ENCODE measurements around the gene IGSF22.

The IGSF22 gene

GRCh38 chr11:18743900-18744514 lies 18.0 kb upstream of the IGSF22 start:
- no peak for DNase-seq (ENCODE audit: low read depth)

DNA sequence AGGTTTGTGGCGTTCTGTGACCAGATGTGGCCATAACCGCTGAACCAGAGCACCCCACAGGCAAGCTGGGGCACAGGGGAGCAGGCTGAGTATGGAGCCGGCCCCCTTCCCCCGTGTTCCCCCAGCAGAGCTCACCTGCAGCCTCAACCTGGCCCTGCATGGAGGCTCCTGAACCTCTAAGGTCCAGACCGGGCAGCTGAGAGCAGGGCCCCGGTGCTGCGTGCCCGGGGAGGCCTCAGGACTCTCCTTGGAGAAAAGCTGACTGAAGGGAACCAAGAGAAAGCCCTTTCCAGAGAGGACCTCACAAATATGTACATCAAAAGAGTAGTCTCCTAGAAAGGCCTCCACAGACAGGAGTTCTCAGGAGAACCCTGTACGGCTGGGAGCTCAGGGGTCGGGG lies 17.4 kb upstream of the IGSF22 start:
- DNase-seq (ENCODE audit: low read depth): no peak

- DNase-seq (ENCODE audit: low read depth): no peak
These were observed 15.8 kb upstream of the IGSF22 start for GRCh38 chr11:18741783-18742182.

DNA sequence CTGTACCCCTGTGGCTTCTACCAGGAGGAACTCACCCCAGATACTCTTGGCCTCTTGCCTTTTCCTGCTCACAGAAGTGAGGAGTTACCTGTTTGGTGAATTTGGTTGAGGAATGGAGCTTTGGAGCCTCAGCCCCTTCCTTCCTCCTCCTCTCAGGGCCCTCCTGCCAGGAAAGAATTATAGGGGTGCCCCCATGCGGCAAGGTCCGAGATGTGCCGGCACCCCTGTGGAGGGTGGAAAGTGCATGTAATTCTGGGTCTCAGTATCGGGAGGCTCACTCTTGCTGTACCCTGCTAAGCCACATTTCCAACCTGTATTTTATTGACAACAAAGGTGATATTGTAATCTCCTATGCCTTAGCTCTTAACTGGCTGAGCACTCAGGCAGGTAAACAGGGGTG lies 13.7 kb upstream of the IGSF22 start:
- no peak for DNase-seq (ENCODE audit: low read depth)

DNA sequence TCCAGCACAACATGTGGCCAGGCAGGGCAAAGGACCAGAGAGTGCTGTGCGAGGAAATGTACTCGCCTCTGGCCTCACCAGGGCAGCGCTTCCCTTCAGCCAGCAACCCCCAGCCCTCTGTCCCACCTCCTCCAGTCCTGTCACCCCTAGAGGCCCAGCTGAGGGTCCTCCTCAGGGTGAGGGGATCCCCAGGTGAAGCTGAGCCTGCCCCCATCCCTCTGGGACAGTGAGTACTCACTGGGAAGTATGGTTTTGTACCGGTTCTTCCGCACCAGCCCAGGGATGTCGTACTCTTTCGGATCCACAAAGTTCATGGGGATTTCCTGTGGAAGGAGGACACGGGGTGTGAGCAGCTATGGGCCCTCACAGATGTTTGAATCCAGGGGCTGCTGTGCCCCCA lies 11.7 kb upstream of the IGSF22 start:
- DNase-seq (ENCODE audit: low read depth): no peak

GRCh38 chr11:18736590-18737148 lies 10.7 kb upstream of the IGSF22 start:
- DNase-seq (ENCODE audit: low read depth): no peak

GRCh38 chr11:18733202-18733601 lies 7.2 kb upstream of the IGSF22 start:
- no peak for DNase-seq (ENCODE audit: low read depth)

GRCh38 chr11:18731949-18732821 lies 6.2 kb upstream of the IGSF22 start:
- peak; percentile 50 for DNase-seq (ENCODE audit: low read depth)

DNA sequence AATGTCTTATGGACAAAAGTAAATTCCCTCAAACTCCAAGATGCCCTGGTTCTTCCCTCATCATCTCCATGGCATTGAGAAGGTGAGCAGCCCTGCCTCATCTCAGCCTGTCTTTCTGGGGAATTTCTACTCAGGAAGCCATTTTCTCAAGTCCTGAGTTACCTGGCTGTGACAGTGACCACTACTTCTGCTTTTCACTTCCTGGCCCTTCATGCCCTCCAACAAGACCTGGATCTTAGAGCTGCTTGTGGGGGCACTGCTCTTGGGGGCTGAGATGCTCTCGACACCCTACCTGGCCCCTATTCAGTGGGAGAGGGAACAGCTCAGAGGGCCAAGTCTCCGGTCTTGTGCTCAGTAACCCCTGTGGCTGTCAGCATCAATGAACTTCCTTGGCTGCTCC lies 5.5 kb upstream of the IGSF22 start:
- no peak for DNase-seq (ENCODE audit: low read depth)

GRCh38 chr11:18730020-18730419 lies 4.0 kb upstream of the IGSF22 start:
- DNase-seq (ENCODE audit: low read depth): no peak

- DNase-seq (ENCODE audit: low read depth): no peak
These were observed 3.4 kb upstream of the IGSF22 start for GRCh38 chr11:18729426-18729825.

- DNase-seq (ENCODE audit: low read depth): no peak
These were observed 2.7 kb upstream of the IGSF22 start for GRCh38 chr11:18728658-18729057.

DNA sequence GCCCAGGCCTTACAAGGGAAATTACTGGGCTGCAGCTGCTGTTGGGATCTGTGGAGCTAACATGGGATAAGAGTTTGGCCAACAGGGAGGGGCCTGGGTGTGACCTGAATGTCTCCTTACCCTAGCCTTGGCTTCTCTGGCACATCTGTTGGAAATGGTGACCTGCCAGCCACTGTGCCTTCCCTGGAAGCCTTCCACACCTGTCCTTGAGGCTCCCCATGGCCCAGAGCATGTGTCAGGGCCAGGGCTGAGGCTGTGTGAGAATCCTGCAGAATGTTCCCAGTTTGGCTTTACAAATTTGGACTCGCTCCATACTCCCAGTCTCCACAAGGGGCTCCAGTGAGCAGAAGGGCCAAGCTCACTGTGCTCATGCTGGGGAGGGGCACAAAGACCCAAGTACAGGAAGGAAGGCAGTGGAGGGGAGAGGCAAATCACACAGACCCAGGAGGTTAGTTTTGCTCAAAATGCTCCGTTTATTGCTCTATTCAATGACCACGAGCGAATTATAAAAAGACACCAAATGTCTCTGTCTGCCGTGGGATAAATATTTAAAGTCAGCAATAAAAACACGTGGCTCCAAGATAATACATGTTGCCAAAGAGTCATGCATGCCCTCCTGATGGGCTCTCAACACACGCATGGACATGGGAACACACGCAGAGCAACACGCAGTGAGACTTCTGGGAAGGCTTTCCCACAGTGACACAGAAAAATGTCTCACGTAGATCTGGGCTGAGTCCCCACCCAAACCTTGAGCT lies 1.7 kb upstream of the IGSF22 start:
- DNase-seq (ENCODE audit: low read depth): peak; percentile 16

DNA sequence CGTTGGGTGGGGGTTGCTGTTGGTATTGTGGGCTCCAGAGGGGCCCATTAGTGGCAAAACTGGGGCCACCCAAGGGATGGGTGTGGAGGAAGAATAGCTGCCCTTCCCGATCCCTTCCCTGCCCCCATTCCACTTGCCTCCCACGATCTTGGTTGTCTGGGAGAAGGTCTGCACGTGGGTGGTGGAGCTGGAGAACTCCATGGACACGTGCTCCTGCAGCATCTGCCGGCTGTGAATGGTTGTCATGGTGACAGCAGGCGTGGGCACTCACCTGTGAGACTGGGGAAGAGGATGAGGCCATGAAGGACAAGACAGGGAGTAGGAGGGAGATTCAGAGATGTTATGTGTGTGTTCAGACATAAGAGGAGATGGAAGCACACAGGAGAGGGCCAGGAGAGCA lies 2.0 kb downstream of the IGSF22 start:
- no peak for DNase-seq (ENCODE audit: low read depth)

DNA sequence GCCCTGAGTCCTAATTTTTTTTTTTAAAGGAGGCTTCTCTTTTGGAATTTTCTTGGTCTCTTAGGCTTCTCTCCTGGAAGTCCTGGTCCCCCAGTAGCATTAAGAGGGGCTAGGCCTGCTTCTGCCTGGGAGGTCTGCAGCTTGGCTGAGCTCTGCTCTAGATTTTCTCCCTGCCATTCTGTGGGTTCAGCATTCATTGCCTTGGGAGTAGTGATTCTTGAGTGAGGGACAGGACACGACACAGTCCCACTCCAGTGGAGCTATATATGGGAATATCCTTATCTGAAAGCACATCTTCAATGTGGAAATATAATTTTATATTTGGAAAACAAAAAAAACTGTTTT lies 3.7 kb downstream of the IGSF22 start:
- no peak for DNase-seq (ENCODE audit: low read depth)

- no peak for DNase-seq (ENCODE audit: low read depth)
These were observed 4.3 kb downstream of the IGSF22 start for GRCh38 chr11:18721561-18722292.

DNA sequence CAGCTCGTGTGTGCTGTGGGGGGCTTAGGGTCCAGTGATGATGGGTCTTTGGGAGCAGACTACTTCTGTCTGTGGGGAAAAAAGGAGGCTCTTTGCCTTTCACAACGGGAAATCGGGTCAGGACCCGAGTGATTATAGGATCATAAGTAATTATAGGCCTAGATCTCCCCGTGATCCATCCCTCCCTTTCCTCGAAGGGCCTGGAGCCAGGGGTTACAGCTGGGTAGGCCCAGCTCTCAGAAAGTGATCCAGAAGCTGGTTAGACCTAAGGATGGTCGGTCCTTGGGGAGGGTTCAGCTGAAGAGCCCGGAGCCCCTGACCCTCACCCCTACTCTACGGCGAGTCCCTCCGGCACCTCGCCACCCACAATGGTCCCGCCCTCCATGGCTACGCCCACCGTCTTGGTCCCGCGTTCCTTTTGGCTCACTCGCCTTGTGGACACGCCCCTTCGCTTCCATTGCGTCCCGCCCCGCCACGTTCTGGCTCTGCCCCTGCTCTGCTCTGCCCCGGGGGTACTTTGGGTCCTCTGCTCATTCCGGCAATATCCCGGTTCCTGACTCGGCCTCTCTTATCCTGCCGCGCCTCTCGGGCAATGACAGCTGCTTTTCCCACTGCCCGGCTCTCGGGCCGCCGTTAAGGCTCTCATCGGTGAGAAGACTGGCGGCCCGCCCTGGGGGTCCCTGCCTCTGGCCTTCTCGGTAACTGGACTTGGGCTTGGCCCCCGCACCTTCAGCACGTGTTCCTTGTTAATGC lies 5.0 kb downstream of the IGSF22 start:
- DNase-seq (ENCODE audit: low read depth): peak; percentile 76

- no peak for DNase-seq (ENCODE audit: low read depth)
These were observed 5.7 kb downstream of the IGSF22 start for GRCh38 chr11:18720091-18720807.

DNA sequence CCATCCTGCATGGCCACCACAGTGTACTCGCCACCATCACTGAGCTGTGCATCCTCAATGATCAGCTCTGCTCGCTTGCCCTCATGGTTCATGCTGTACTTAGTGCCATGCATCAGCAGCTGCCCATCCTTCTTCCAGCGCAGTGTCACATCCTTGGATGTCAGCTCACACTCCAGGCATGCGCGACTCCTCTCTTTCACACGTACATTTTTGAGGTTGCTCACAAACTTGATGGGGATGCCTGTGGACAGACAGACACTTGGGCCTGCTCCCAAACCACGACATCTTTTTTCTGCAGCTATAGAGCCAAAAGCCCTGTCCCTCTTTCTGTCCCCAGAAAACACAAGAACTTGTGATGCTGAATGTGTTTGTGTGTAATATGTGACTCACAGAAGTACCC lies 10.5 kb downstream of the IGSF22 start:
- DNase-seq (ENCODE audit: low read depth): no peak

- DNase-seq (ENCODE audit: low read depth): no peak
These were observed 11.6 kb downstream of the IGSF22 start for GRCh38 chr11:18714443-18714780.

Data from stimulated activated CD8-positive, alpha-beta memory T cell treated with anti-CD3 and anti-CD28 coated beads, Interleukin-7, amount 100 ng/mL, for 24 hours (primary cell).